LHCN-M2 (cell line): ENCODE measurements around the gene PGBD1. TPM values are rescaled to one million over a fixed set of nuclear protein-coding genes. Genes with fewer than 3 reads are reported as not detected.
"Not testable (repeated sequence)": the region's sequence is repeated elsewhere in the genome, so short reads cannot be mapped to it uniquely, and the experiment has no call there.

ENCODE experiments used
- DNase-seq: peaks from one replicate; pipeline ENCODE4 v3.0.0-alpha.2; 2012; ENCODE audit warnings: low read depth
- total RNA-seq: library from RNA; depleted of rRNA; stranded (reverse); fragments of >200 nt; gene quantifications from 2 replicates; pipeline ENCODE4 v1.2.3, GENCODE V29; 2014

Gene PGBD1
- total RNA-seq, 1 experiment from 2014 or later = 12.0 TPM

- DNase-seq = peak; percentile 87
Measured at GRCh38 chr6:28266962-28267694, 14.2 kb upstream of the PGBD1 start, which contains the start of gene ZSCAN26. Gene ZSCAN26 (plus strand): TSS chr6:28267143. CDS start chr6:28271920, 4,777 bp downstream.

- no peak for DNase-seq
Measured at GRCh38 chr6:28267695-28268059, 13.7 kb upstream of the PGBD1 start.

DNA sequence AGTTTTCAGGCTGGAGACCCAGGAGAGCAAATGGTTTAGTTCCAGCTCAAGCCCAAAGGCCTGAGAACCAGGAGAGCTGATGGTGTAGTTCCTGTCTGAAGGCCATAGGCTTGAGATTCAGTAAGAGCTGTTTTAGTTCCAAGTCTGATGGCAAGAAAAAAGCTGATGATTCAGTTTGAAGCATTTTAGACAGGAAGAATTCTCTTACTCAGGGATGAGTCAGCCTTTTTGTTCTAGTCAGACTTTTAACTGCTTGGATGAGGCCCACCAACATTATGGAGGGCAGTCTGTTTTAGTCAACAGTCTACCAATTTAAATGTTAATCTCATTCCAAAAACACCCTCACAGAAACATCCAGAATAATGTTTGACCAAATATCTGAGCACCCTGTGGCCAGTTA, 11.9 kb upstream of the PGBD1 start:
- peak; percentile 85 for DNase-seq

DNA sequence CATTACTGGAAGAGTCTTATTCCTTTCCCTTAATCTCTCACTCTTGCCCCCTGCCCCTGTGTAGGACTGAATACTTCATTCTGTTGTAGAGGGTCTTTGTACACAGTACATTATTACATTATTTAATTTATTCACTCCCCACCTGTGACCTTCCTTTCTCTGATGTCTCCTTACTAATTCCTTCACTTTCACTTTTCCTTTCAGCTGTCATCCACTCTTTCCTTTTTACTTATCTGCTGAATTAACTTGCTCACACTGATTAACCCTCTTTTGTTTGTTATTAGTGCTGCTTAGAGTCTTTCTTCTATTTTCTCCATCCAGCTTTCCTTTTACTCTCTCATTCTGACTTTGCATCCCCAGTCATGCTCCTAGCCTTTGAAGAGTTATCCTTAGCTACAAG, 6.5 kb upstream of the PGBD1 start:
- no peak for DNase-seq

DNA sequence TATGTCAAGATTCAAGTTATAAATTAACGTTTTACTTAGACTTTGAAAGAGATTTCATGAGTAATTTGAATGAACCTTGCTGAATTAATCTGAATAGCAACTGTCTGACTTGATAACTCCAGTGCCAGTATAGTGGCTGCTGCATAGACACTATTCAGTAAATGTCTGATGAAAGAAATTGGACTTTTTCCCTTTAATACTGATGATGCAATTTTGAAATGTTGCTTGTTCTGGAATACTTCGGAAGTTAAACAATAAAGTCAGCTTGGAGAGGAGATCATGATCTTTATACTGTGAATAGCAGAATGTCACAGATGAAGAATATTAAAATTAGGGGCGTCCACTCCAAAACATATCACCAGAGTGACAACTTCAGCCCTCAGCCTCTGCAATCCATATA, 3.6 kb upstream of the PGBD1 start:
- no peak for DNase-seq

DNA sequence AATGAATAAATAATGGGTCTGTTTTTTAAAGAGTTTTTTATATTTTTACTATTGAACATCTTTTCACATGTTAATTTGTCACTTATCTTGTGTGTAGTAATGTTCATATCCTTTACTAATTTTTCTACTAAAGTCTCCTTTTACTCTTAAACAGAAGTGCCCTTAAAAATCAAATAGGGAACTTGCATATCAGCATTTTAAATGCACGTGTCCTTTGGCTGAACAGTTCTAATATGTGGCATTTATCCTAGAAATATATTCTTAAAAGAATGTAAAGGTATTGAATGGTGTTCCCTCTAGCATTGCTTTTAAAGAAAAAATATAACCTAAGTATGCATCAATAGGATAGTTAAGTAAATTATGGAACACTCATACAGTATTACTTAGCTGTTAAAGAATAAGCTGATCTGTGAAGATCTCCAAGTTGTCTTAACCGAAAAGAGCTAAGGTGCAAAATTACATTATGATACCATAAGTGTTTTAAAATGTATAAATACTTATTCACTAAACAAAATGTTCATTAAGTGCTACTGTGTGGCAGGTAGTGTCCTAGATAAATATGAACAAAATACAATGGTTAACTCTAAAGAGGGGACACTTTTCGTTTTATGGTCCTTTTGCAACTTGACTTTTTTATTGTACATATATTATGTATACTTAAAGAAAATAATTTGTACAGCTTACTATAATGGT, 631 bp upstream of the PGBD1 start:
- DNase-seq = no peak

- peak; percentile 30 for DNase-seq
Measured at GRCh38 chr6:28282926-28283325, 1.6 kb downstream of the PGBD1 start.

DNA sequence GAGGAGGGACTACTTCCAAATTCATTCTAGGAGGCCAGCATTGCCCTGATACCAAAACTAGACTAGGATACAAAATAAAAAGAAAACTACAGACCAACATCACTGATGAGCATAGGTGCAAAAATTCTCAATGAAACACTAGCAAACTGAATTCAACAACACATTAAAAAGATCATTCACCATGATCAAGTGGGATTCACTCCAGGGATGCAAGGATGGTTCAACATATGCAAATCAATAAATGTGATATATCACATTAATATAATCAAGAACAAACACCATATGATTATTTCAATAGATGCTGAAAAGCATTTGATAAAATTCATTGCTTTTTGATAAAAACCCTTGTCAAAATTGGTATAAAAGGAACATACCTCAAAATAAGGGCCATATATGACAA, 10.2 kb downstream of the PGBD1 start:
- no peak for DNase-seq

GRCh38 chr6:28295326-28295725, 14.0 kb downstream of the PGBD1 start:
- no peak for DNase-seq

DNA sequence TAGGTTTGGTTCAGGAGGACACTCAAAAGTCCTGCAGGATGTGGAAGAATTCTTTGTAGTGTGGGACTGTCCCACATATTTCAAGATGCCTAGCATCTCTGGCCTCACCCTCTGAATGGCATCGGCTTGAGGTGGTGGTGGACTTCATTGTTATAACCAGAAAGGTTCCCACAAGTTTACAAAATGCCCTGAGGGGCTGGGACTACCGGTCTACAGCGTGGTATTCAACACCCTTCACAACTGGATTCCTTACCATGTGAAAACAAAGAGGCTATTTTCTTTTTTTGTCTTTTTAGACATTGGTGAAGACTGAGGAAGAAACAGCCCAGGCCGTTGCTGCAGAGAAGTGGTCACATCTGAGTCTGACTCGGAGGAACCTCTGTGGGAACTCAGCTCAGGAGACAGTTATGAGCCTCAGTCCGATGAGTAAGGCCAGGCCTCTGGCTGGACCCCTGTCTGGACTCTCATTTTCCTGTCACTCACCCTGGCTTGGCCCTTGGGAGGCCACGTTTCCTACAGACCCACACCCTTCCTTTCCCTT, 15.2 kb downstream of the PGBD1 start:
- no peak for DNase-seq

GRCh38 chr6:28303570-28303969, 22.2 kb downstream of the PGBD1 start:
- no peak for DNase-seq

DNA sequence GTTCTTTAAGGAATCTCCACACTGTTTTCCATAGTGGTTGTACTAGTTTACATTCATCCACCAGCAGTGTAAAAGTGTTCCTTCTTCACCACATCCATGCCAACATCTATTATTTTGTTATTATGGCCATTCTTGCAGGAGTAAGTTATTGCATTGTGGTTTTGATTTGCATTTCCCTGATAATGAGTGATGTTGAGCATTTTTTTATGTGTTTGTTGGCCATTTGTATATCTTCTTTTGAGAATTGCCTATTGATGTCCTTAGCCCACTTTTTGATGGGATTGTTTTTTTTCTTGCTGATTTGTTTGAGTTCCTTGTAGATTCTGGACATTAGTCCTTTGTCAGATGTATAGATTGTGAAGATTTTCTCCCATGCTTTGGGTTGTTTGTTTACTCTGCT, 25.0 kb downstream of the PGBD1 start:
- DNase-seq = not testable (repeated sequence)

DNA sequence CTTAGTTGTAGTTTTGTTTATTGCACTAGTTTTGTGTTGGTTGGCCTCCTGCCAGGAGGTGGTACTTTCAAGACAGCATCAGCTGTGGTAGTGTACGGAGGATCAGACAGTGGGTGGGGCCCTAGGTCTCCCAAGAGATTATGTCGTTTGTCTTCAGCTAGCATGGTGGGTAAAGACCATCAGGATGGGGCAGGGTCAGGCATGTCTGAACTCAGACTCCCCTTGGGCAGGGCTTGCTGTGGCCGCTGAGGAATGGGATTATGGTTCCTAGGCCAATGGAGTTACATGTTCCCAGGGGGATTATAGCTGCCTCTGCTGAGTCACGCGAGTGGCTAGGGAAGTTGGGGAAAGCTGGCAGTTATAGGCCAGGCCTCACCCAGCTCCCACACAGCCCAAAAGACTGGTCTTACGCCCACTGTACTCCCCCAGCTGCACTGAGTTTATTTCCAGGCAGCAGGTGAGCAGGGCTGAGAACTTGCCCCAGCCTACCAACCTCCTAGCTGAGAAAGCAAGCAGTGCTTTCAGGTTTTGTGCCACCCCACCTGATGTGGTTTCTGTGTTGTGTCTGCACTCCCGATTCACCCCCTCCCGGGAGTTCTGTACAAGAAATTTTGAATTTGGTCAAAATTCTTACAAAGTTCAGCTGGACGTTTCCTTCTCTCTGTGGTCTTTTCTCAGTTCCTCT, 29.9 kb downstream of the PGBD1 start:
- DNase-seq = peak; percentile 27

GRCh38 chr6:28312939-28313338, 31.6 kb downstream of the PGBD1 start:
- DNase-seq = no peak

GRCh38 chr6:28315628-28316027, 34.3 kb downstream of the PGBD1 start:
- no peak for DNase-seq

- peak; percentile 58 for DNase-seq
Measured at GRCh38 chr6:28317866-28318265, 36.5 kb downstream of the PGBD1 start.

DNA sequence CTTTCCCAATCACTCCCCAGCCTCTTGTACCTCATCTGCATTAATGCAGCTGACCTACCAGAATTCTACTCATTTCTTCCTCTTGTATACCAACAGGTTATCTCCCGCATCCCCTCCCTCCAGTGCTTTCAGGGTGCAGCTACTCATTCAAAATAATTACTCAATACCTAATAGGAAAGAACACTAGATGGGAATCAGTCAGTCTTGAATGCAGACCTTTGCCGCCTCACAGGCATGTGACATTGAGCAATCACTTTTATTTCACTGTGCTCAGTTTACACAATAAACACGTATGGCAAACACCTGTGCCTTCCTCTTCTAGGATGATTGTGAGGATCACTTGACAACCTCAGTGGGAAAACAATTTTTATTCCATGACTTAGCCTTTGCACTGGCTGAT, 41.3 kb downstream of the PGBD1 start:
- no peak for DNase-seq

- DNase-seq = no peak
Measured at GRCh38 chr6:28323813-28324424, 42.5 kb downstream of the PGBD1 start.

DNA sequence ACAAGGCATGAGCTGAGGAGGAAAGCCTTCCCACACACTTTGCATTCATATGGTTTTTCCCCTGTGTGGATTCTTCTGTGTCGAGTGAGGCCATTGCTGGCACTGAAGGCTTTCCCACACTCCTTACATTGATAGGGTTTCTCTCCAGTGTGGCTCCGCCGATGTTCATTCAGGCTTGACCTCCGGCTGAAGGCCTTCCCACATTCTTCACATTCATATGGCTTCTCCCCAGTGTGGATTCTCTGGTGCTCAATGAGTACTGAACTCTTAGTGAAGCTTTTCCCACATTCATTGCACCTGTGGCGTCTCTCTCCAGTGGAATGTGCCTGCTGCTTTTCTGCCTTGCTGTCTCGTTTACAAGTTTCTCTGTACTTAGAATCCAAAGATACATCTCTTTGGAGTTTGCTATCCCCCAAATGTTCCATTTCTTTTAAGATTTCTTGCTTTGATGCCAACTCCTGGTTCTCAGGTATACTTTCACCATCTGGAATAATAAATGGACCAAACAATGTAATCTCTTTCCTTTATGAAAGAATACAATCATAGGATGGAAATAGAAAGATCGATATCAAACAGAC, 45.1 kb downstream of the PGBD1 start:
- DNase-seq = no peak

DNA sequence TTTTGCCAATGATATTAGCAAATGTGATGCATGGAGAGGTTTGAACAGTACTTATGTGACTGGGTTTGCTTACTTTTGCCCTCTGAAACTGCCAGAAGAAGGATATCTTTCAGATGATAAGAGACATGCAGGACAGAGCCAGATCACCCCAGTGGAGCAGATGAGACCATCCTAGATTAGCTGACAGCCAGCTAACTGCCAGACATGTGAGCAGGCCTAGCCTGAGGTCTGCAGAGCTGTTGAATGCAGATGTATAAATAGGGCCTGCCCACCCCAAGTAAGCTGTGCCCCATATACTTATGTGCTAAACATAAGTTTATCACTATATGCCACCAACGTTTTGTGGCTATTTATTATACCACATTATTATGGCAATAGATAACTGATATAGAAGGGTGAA, 48.7 kb downstream of the PGBD1 start:
- DNase-seq = no peak

DNA sequence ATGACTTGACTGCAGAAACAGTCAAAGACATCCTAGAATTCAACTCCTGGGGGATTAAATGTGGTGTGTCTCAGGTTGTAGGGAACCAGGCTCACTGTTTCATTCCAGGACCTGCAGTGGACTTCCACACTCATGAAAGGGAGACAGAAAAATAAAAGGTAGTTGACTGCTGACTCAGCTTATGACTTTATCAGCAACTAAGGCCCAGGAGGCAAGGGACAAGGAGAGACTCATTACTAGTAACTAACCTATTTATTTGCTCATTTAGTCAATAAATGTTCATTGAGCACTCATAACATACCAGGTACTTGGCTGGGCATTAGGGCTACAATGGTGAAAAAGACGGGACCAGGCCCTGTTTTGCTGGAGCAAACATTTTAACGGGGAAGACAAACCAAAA, 51.7 kb downstream of the PGBD1 start:
- DNase-seq = no peak

- DNase-seq = no peak
Measured at GRCh38 chr6:28333599-28334018, 52.2 kb downstream of the PGBD1 start.
